ENCODE measurements around the gene UGT8.
A peak's percentile ranks its signal among the peaks of the same experiment; 100 is the strongest.

UGT8 gene

DNA sequence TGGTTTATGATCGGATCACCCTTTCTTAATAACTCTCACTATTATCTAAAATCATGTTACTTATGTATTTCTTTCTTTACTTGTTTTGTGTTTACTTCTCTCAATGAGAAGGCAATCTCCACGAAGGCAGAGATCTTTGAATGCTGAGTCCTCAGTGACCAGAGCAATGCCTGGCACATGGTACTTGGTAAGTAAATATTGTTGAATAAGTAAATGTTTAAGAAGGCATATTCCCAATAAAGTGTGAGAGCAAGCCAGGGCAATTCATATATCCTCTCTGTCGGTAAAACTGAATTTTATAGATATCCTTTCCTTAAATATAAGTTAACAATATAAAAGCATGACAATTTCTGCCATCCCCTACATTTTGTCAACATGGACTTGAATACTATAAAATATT, 94.4 kb downstream of the UGT8 start:
- no peak for DNase-seq

DNA sequence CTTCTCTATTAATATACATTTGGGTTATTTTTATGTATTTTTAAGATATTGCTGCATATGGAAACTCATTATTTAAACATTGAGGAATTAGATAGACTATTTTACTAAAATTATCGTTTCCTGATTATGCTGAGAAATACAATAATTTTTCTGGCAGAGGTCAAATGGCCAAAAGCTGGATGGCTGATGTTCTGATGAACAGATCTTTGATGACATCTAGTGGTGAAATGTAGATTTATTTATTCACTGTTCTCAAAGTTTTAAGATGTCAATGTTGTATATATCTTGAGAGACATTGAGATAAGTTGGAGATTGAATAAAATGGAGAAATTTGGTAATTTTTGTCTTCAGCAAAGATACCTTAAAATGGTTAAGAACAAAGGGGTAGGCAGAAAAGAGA, 96.2 kb downstream of the UGT8 start:
- peak; percentile 25 for DNase-seq

DNA sequence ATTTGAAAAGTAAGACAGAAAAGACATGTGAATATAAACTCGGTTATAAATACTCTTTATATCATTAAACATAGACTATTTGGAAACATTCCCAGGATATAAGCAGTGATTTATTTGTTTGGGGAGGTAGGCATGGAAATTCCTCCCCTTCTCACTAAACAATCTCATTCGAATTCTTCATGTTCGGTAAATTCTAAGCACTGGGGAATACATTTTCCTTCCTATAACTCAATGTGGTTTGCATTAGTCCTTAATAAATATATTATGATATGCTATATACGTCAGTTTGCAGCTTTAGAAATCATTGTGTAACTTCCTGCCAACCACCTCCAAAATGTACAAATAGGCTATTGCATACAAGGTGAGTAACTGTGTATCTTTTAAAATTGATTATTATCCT, 99.6 kb downstream of the UGT8 start:
- no peak for DNase-seq

DNA sequence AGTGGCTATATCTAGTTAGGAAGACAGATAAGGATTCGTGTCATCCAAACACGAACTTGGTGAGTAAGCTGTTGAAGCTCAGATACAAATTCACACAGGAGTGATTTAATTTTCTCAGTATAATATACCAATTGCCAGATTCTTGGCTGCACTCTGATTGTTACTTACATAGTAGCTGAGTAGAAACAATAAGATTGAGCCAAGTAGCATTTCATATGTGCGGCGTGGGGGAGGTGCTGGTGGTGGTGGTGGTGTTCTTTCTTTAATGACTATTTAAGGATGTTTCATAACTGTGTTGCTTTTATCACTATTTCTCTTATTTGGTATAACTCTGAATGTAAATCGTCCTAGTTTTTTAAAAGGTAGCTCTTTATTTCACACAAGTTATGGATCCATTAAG, 102.9 kb downstream of the UGT8 start:
- no peak for DNase-seq

DNA sequence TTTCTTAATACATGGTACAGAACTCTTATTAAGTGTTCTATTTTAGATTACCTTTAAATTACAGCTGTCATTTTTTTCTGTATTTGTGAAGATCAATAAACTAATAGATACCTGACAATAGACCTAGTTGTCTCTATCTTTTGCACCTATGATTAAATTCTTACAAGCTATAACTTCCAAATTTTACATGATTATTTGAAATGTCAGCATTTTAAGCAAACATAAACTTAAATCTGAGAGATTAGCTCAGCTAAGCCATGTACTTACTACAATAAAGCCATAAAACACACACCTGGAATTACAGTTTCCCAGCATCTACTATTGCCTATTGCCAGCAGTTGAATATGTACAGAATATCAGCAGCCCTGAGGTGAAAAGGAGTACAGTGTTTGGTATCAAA, 118.8 kb downstream of the UGT8 start:
- no peak for DNase-seq

DNA sequence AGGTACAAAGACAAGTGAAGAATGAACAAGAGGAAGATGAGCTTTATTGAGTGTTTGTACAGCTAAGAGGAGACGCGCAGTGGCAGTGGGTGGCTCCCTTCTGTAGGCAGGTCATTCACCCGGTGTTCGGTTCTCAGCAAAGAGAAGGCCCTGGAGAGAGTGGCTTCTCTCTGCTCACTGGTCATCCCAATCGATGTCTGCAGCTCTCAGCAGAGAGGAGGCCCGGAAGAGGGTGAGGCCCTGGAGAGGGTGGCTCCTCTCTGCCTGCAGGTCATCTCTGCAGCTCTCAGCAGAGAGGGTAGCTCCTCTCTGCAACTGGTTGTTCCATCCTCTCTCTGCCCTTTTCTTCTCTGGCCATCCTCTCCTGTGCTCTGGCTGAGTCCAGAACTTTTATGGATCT, 126.5 kb downstream of the UGT8 start:
- no peak for DNase-seq

DNA sequence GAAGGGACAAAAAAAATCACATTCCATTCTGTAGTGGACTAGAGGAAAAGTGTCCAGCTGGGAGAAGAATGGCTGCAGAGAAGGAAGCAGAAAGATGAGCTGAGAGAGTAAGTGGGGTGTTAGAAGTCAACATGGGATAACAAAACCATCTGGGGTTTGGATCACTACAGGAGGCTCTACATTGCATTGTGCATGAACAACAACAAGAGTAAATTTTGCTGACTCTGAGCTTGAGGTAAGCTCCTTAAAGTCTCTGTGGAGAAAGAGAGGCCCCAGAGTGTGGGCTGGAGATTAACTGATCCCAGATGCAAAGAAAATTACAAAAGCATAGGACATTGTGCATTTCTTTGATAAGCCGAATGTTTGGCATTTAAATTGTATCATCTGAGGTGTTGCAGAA, 128.9 kb downstream of the UGT8 start:
- no peak for DNase-seq

All from NCI-H2227 treated with DMSO at 0.1 percent for 48 hours (cell line).